LNCaP clone FGC (cell line): ENCODE results near the gene PKP3.

Experiments
- DNase-seq: peaks from one replicate; pipeline ENCODE4 v3.0.0-alpha.2; 2011; ENCODE audit warnings: low read depth
- H3K4me3 ChIP-seq: 2 replicates; pipeline ENCODE4 v1.5.1; 2011; ENCODE audit warnings: mild to moderate bottlenecking, low read depth, low read length, control low read depth
- CTCF ChIP-seq: IDR thresholded peaks from 2 replicates; pipeline ENCODE4 v1.5.1; 2012; ENCODE audit warnings: mild to moderate bottlenecking; ENCODE audit not compliant: control insufficient read depth, insufficient read depth; ENCODE audit errors: extremely low read depth

The PKP3 gene

GRCh38 chr11:417652-418342, 23.8 kb downstream of the PKP3 start:
- TF ChIP-seq CTCF: no peak
- no peak for DNase-seq
- peak overlapping the region; percentile 69 for H3K4me3 ChIP-seq

GRCh38 chr11:418343-419247, 24.6 kb downstream of the PKP3 start:
- no peak for DNase-seq
- TF ChIP-seq CTCF: no peak

GRCh38 chr11:419248-420005, 25.4 kb downstream of the PKP3 start:
- no peak overlapping the region for H3K4me3 ChIP-seq
- TF ChIP-seq CTCF: no peak
- no peak for DNase-seq

More at GRCh38 chr11:418343-419247, 24.6 kb downstream of the PKP3 start:
- H3K4me3 ChIP-seq: no peak overlapping the region

- H3K4me3 ChIP-seq: no peak overlapping the region
- no peak for TF ChIP-seq CTCF
- no peak for DNase-seq
Observed at GRCh38 chr11:420054-420910, 26.3 kb downstream of the PKP3 start.

GRCh38 chr11:420911-421321, 26.9 kb downstream of the PKP3 start:
- no peak overlapping the region for H3K4me3 ChIP-seq
- no peak for DNase-seq
- no peak for TF ChIP-seq CTCF

- no peak overlapping the region for H3K4me3 ChIP-seq
- no peak for DNase-seq
- TF ChIP-seq CTCF: no peak
Observed at GRCh38 chr11:422249-422656, 28.2 kb downstream of the PKP3 start.
